Measurements from ENCODE around the gene SLC13A1. TPM values are rescaled to one million over a fixed set of nuclear protein-coding genes. Genes with fewer than 3 reads are reported as not detected.

Gene SLC13A1
- total and polyA plus RNA-seq, 10 of the 15 experiments (the other 5 are each of a cell fraction or from before 2014, with no cell fraction given): 0.10 TPM; not detected in 9

DNA sequence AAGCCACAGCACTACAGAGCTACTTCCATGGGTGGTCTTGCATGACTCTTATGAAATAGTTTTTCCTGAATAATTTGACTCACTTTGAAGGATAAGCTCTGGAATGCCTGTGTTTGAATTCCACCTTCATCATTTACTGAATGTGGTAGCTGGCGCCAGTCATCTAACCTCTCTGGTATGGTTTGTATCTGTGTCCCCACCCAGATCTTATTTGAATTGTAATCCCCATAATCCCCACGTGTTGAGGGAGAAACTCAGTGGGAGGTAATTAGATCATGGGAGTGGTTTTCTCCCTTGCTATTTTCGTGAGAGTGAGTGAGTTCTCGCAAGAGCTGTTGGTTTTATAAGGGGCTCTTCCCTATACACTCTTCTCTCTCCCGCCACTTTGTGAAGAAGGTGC is 11.2 kb upstream of the SLC13A1 start:
- no peaks in the 10 kb centered on the region for H4K20me1 ChIP-seq (ENCODE audit: control insufficient read depth, insufficient read depth)
- ChIA-PET RAD21 (ENCODE audit: unreplicated experiment) (interaction anchor here (0.8 to 1.5 kb wide), 2 partner anchors 8 to 156 kb away, joined by 3 to 5 read pairs; no protein-coding TSS in a partner anchor), POLR2A (interaction anchor here (0.6 to 1.2 kb wide), 2 partner anchors 18 to 472 kb away, joined by 3 to 5 read pairs; no protein-coding TSS in a partner anchor), CTCF (interaction anchor here (1.2 to 6.1 kb wide), 2 partner anchors 21 to 156 kb away, joined by 3 to 42 read pairs; no protein-coding TSS in a partner anchor), SMC1A (ENCODE audit: uncharacterized antibody, unreplicated experiment) (interaction anchor here (1.3 to 1.7 kb wide), 5 partner anchors 13 to 156 kb away, joined by 3 to 7 read pairs (median 6); no protein-coding TSS in a partner anchor)
- in situ Hi-C loops (cut with MboI) (no loop called here), intact Hi-C loops (cut with micrococcal nuclease; ENCODE audit: unreplicated experiment) (no loop called here)
- no peak for DNase-seq (ENCODE audit: low read depth, low spot score)
- no peaks in the 10 kb centered on the region for H3K27me3 ChIP-seq (replicated peaks in 1 of 2; ENCODE audit: control insufficient read depth in 2 of 2, insufficient read depth in 2 of 2, low read length in 1 of 2)
- no peak overlapping the region for H3K4me3 ChIP-seq
- no peaks in the 10 kb centered on the region for H3K4me1 ChIP-seq (ENCODE audit: control insufficient read depth, insufficient read depth, low read length)
- H3K9me3 ChIP-seq (replicated peaks; ENCODE audit: control insufficient read depth, insufficient read depth, low read length): no peaks in the 10 kb centered on the region; the same call in 1 of the 3 replicates
- no peak for ATAC-seq
- H3K9ac ChIP-seq (ENCODE audit: control insufficient read depth, insufficient read depth, low read length): no peak overlapping the region
- 64% methylated on average over 5 of the region's 5 CpGs for WGBS (ENCODE audit: insufficient coverage, insufficient replicate concordance, low lambda C conversion rate, missing lambda C conversion rate)
- no peak overlapping the region for H3K27ac ChIP-seq (ENCODE audit: control insufficient read depth, insufficient read depth)
- BruUV-seq (replicated peaks): no TSS peak
- no peak overlapping the region for H2AFZ ChIP-seq (ENCODE audit: control insufficient read depth, low read depth, low read length)
- no peak for TF ChIP-seq IKZF1 (conservative IDR thresholded peaks at IDR 0.05)
- no peak overlapping the region for H3K4me2 ChIP-seq (ENCODE audit: control insufficient read depth, insufficient read depth)
- H3K79me2 ChIP-seq (ENCODE audit: control insufficient read depth, insufficient read depth, low read length): no peaks in the 10 kb centered on the region
- no peaks in the 10 kb centered on the region for H3K36me3 ChIP-seq (ENCODE audit: control insufficient read depth in 2 of 2, insufficient read depth in 2 of 2, low read length in 1 of 2)
- no peak for FAIRE-seq

DNA sequence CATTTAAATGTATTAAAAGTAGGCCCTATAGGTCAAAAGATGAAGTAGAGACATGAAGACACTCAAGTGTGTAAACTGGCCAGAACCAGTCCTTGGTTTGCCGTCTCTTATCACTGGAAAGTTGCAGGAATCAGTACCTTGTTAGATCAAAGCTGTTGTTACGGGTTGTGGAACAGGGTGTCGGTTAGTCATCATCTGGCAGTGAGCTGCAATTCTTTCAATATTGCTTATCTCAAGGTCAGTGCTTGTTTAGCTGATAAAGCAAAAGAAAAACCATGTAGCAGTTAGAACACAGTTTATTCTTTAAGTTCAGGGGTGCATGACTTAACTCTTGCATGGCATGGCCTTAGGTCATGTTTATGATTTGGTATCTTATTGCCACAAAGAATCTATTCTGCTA is 10.0 kb upstream of the SLC13A1 start:
- Histone ChIP-seq H3K79me2 (ENCODE audit: control insufficient read depth, insufficient read depth, low read length) (no peaks in the 10 kb centered on the region), H3K9ac (ENCODE audit: control insufficient read depth, insufficient read depth, low read length) (no peak overlapping the region), H3K36me3 (ENCODE audit: control insufficient read depth in 2 of 2, insufficient read depth in 2 of 2, low read length in 1 of 2) (no peaks in the 10 kb centered on the region), H3K27ac (ENCODE audit: control insufficient read depth, insufficient read depth) (no peak overlapping the region), H3K27me3 (replicated peaks in 1 of 2; ENCODE audit: control insufficient read depth in 2 of 2, insufficient read depth in 2 of 2, low read length in 1 of 2) (no peaks in the 10 kb centered on the region), H3K4me3 (no peak overlapping the region), H3K4me2 (ENCODE audit: control insufficient read depth, insufficient read depth) (no peak overlapping the region), H2AFZ (ENCODE audit: control insufficient read depth, low read depth, low read length) (no peak overlapping the region), H3K9me3 (replicated peaks; ENCODE audit: control insufficient read depth, insufficient read depth, low read length) (no peaks in the 10 kb centered on the region; the same call in 1 of the 3 replicates), H4K20me1 (ENCODE audit: control insufficient read depth, insufficient read depth) (no peaks in the 10 kb centered on the region), H3K4me1 (ENCODE audit: control insufficient read depth, insufficient read depth, low read length) (no peaks in the 10 kb centered on the region)
- intact Hi-C loops (cut with micrococcal nuclease; ENCODE audit: unreplicated experiment): loop anchor here (2.0 kb wide), 1 partner anchor 157 kb away; no protein-coding TSS in a partner anchor
- 78% methylated on average over 3 of the region's 3 CpGs for WGBS (ENCODE audit: insufficient coverage, insufficient replicate concordance, low lambda C conversion rate, missing lambda C conversion rate)
- RAD21 ChIA-PET (ENCODE audit: unreplicated experiment): interaction anchor here (0.6 to 2.9 kb wide), 2 partner anchors 157 to 679 kb away, joined by 3 to 17 read pairs; no protein-coding TSS in a partner anchor
- no TSS peak for BruUV-seq (replicated peaks)
- CTCF ChIA-PET: interaction anchor here (1.2 to 6.1 kb wide), 3 partner anchors 20 to 158 kb away, joined by 3 to 42 read pairs (median 3); no protein-coding TSS in a partner anchor
- in situ Hi-C loops (cut with MboI): no loop called here
- ATAC-seq: no peak
- POLR2A ChIA-PET: interaction anchor here (0.6 kb wide), 2 partner anchors 160 to 651 kb away, joined by 3 read pairs; no protein-coding TSS in a partner anchor
- no peak for TF ChIP-seq PML (IDR thresholded peaks at IDR 0.05; ENCODE audit: low read length)
- TF ChIP-seq CHD4 (IDR thresholded peaks at IDR 0.05): no peak
- no peak for TF ChIP-seq RAD21 (IDR thresholded peaks at IDR 0.05; ENCODE audit: insufficient read depth, low read depth, low read length)
- TF ChIP-seq ZNF217 (IDR thresholded peaks at IDR 0.05): no peak
- TF ChIP-seq EZH2 (IDR thresholded peaks at IDR 0.05; ENCODE audit: borderline replicate concordance, control insufficient read depth, low read depth, low read length): no peak
- TF ChIP-seq MEF2B (IDR thresholded peaks at IDR 0.05; ENCODE audit: partially characterized antibody, poor library complexity, severe bottlenecking): no peak
- TF ChIP-seq, protein P1, sequence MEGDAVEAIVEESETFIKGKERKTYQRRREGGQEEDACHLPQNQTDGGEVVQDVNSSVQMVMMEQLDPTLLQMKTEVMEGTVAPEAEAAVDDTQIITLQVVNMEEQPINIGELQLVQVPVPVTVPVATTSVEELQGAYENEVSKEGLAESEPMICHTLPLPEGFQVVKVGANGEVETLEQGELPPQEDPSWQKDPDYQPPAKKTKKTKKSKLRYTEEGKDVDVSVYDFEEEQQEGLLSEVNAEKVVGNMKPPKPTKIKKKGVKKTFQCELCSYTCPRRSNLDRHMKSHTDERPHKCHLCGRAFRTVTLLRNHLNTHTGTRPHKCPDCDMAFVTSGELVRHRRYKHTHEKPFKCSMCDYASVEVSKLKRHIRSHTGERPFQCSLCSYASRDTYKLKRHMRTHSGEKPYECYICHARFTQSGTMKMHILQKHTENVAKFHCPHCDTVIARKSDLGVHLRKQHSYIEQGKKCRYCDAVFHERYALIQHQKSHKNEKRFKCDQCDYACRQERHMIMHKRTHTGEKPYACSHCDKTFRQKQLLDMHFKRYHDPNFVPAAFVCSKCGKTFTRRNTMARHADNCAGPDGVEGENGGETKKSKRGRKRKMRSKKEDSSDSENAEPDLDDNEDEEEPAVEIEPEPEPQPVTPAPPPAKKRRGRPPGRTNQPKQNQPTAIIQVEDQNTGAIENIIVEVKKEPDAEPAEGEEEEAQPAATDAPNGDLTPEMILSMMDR (IDR thresholded peaks at IDR 0.05 in 2 of 3, conservative IDR thresholded peaks at IDR 0.05 in 1 of 3; ENCODE audit: control insufficient read depth in 2 of 3, extremely low read depth in 1 of 3, insufficient read depth in 1 of 3, low read depth in 3 of 3, low read length in 3 of 3): no peak
- TF ChIP-seq, protein P2, sequence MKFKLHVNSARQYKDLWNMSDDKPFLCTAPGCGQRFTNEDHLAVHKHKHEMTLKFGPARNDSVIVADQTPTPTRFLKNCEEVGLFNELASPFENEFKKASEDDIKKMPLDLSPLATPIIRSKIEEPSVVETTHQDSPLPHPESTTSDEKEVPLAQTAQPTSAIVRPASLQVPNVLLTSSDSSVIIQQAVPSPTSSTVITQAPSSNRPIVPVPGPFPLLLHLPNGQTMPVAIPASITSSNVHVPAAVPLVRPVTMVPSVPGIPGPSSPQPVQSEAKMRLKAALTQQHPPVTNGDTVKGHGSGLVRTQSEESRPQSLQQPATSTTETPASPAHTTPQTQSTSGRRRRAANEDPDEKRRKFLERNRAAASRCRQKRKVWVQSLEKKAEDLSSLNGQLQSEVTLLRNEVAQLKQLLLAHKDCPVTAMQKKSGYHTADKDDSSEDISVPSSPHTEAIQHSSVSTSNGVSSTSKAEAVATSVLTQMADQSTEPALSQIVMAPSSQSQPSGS (IDR thresholded peaks at IDR 0.05; ENCODE audit: low read length): no peak
- TF ChIP-seq CBX3 (IDR thresholded peaks at IDR 0.05; ENCODE audit: borderline replicate concordance, low read depth): no peak
- TF ChIP-seq SUZ12 (IDR thresholded peaks at IDR 0.05; ENCODE audit: unreplicated experiment): no peak
- TF ChIP-seq BCL11A (IDR thresholded peaks at IDR 0.05; ENCODE audit: low read depth, low read length): no peak
- SMC1A ChIA-PET (ENCODE audit: uncharacterized antibody, unreplicated experiment): interaction anchor here (1.1 to 2.0 kb wide), 2 partner anchors 19 to 157 kb away, joined by 4 to 13 read pairs; no protein-coding TSS in a partner anchor
- no peak for FAIRE-seq
- DNase-seq (ENCODE audit: low read depth, low spot score): no peak

Data from GM12878 (cell line).